Prostate gland (tissue), 2 donors: ENCODE measurements around the gene NRF1.

Experiments
- CTCF ChIP-seq, 4 experiments: fragments of 200-600 bp in 2 of 4; fragments of 450-650 bp in 2 of 4; sonication (generic) in 2 of 4; IDR thresholded peaks; 1 replicate in 3 of 4; 2 replicates in 1 of 4; pipeline ENCODE4 v1.5.1; 2016 to 2019; ENCODE audit warnings: antibody characterized with exemption in 4 of 4, mild to moderate bottlenecking in 2 of 4, moderate library complexity in 2 of 4
- POLR2A ChIP-seq: fragments of 450-650 bp; IDR thresholded peaks from one replicate; pipeline ENCODE4 v1.6.1; 2016; ENCODE audit warnings: antibody characterized with exemption, mild to moderate bottlenecking
- POLR2AphosphoS5 ChIP-seq: sonication (generic); formaldehyde crosslinking; IDR thresholded peaks from one replicate; pipeline ENCODE4 v1.6.1; 2017; ENCODE audit warnings: antibody characterized with exemption

DNA sequence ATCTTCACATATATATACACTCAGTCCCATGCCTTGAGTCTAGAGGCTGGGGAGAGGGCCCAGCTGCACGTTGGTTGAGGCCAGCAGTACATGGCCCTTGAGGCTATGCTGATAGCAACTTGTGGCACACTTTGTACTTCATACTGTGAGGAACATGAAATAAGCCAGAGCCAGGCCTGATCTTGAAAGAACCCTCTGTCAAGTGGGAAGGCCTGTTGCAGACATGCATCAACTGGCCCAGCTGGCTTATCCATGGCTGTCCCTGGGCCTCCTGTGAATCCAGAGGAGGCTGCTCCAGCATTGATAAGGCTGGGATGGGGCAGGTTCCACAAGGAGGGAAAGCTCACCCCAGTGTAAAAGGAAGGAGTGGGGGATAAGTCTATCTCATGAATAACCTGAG lies 140.4 kb downstream of the NRF1 start:
- TF ChIP-seq CTCF (IDR thresholded peaks at IDR 0.05) (no peak), POLR2A (no peak), POLR2AphosphoS5 (no peak)
